OCI-LY7 (cell line): ENCODE measurements around the gene FBRSL1. TPM values are rescaled to one million over a fixed set of nuclear protein-coding genes. Genes with fewer than 3 reads are reported as not detected.
A peak's percentile ranks its signal among the peaks of the same experiment; 100 is the strongest.

Experiments used
- BruUV-seq: library from RNA; stranded (reverse); fragments of 400-500 nt; replicated peaks from 2 replicates; lab custom pipeline; 2021; lab: Mats Ljungman, UMichigan
- CTCF ChIA-PET: fragments of 300-600 bp; sonication (Branson Sonifier 250); formaldehyde crosslinking; loops from one replicate; lab custom pipeline; 2022; ENCODE audit warnings: antibody characterized with exemption; ENCODE audit not compliant: unreplicated experiment; lab: Charles Lee
- POLR2A ChIA-PET: fragments of 300-600 bp; sonication (Branson Sonifier 250); formaldehyde crosslinking; loops from one replicate; lab custom pipeline; 2022; ENCODE audit warnings: antibody characterized with exemption; lab: Charles Lee
- DNase-seq: peaks from one replicate; pipeline ENCODE4 v3.0.0-alpha.2; 2015; ENCODE audit warnings: low spot score
- H2AFZ ChIP-seq: fragments of 200-600 bp; sonication (generic), shearing (Covaris generic); 2 replicates; pipeline ENCODE4 v1.6.1; 2014; ENCODE audit warnings: mild to moderate bottlenecking, antibody characterized with exemption, low read length, moderate library complexity
- H3K27ac ChIP-seq: fragments of 200-600 bp; sonication (generic); 2 replicates; pipeline ENCODE4 v1.5.1; 2014; ENCODE audit warnings: mixed run types, low read depth, mild to moderate bottlenecking, moderate library complexity, low read length, inconsistent platforms; ENCODE audit not compliant: poor library complexity, severe bottlenecking
- H3K36me3 ChIP-seq: fragments of 200-600 bp; sonication (generic); 2 replicates; pipeline ENCODE4 v1.6.1; 2014; ENCODE audit warnings: mild to moderate bottlenecking, antibody characterized with exemption, low read length, moderate library complexity, mixed read lengths; ENCODE audit not compliant: insufficient read depth
- H3K4me1 ChIP-seq: fragments of 200-600 bp; sonication (generic); 2 replicates; pipeline ENCODE4 v1.5.1; 2014; ENCODE audit warnings: mild to moderate bottlenecking, low read length; ENCODE audit not compliant: insufficient read depth, poor library complexity, severe bottlenecking
- H3K4me2 ChIP-seq: fragments of 200-600 bp; sonication (generic); 2 replicates; pipeline ENCODE4 v1.6.1; 2014; ENCODE audit warnings: mild to moderate bottlenecking, low read length
- H3K4me3 ChIP-seq: fragments of 200-600 bp; sonication (generic); 2 replicates; pipeline ENCODE4 v1.5.1; 2014; ENCODE audit warnings: mild to moderate bottlenecking, low read depth, low read length; ENCODE audit not compliant: poor library complexity, severe bottlenecking
- H3K79me2 ChIP-seq: fragments of 200-600 bp; sonication (generic); 2 replicates; pipeline ENCODE4 v1.6.1; 2016; ENCODE audit warnings: low read depth, mild to moderate bottlenecking, low read length, moderate library complexity, mixed read lengths; ENCODE audit not compliant: insufficient read depth
- H3K9me2 ChIP-seq: fragments of 200-600 bp; sonication (generic); 2 replicates; pipeline ENCODE4 v1.6.1; 2016; ENCODE audit warnings: mild to moderate bottlenecking, low read length, mixed read lengths; ENCODE audit not compliant: insufficient read depth
- H3K9me3 ChIP-seq: fragments of 200-600 bp; sonication (generic); 2 replicates; pipeline ENCODE4 v1.6.1; 2014; ENCODE audit warnings: mild to moderate bottlenecking, mixed run types, low read length, mixed read lengths
- H4K20me1 ChIP-seq: fragments of 200-600 bp; sonication (generic); 2 replicates; pipeline ENCODE4 v1.6.1; 2014; ENCODE audit warnings: mild to moderate bottlenecking, antibody characterized with exemption, low read length, moderate library complexity, mixed read lengths; ENCODE audit not compliant: insufficient read depth
- EZH2phosphoT487 ChIP-seq: fragments of 200-600 bp; sonication (generic); IDR thresholded peaks from 2 replicates; pipeline ENCODE4 v1.6.1; 2018; ENCODE audit warnings: low read depth, borderline replicate concordance, mild to moderate bottlenecking, mixed run types, antibody characterized with exemption, low read length, moderate library complexity, mixed read lengths
- intact Hi-C: fragments of 100-400 bp; cut with micrococcal nuclease; formaldehyde crosslinking; loops from one replicate; pipeline ENCODE4 v1.10.0; 2022; ENCODE audit not compliant: unreplicated experiment
- total RNA-seq, 2 experiments: library from RNA; depleted of rRNA in 1 of 2; stranded (reverse); fragments of >200 nt in 1 of 2; shearing (Covaris generic) in 1 of 2; gene quantifications; 2 replicates each; pipeline ENCODE4 v1.2.3, GENCODE V29; 2014 to 2022
- TF ChIP-seq, protein P1 (sequence below): fragments of 200-600 bp; sonication (generic); conservative IDR thresholded peaks from 2 replicates; pipeline ENCODE4 v1.5.1; 2014; ENCODE audit warnings: mild to moderate bottlenecking, antibody characterized with exemption, low read length, moderate library complexity, mixed read lengths

The FBRSL1 gene
- total RNA-seq, 2 experiments from 2014 or later: 24.6 to 87.8 TPM

DNA sequence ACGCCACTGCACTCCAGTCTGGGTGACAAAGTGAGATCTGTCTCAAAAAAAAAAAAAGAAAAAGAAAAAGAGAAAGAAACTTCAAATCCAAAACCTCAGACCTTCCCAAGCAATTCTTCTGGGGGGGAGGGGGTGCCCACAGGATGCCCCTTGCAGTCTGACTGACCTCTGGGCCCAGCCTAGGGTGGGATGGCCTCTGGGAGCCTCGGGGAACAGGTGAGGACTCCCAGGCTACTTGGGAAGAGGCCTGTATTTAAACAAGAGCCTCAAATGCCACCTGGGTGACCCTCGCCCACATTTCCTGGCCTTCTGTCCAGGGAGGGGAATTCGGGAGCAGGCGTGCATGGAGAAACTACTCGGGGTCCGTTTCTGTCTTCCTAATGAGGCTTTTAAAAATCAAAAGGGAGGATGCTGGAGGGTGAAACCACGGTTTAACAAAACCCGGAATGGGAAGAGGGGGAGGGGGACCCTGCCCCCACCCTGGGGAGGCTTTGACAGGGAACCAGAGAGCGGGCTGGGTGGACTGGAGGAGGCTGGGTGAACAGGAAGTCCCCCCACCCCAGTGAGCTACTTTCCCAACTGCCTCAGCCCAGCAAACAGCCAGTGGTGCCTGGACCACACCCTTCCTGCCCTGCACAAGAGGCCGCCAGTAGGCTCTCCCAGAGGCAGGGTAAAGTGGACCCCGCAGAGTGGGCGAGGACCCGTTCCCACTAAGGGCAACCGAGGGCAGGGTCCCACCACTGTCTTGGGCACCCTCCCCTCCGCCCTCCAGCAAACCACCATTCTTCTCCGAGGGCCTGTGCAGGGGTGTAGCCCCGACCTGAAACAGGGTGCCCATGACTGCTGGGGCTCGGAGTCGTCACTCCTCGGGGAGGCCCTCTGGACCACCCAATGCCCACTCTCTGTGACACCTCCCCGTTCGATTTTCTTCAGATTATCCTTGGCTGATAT is 1.5 kb upstream of the FBRSL1 start:
- BruUV-seq: no TSS peak
- DNase-seq: peak; percentile 31
- Histone ChIP-seq H4K20me1 (peaks cover 10% of the 10 kb centered on the region; the same call in 1 of the 2 replicates), H3K9me2 (no peaks in the 10 kb centered on the region), H3K9me3 (no peaks in the 10 kb centered on the region), H3K27ac (no peak overlapping the region), H3K4me3 (peak overlapping the region; percentile 78), H2AFZ (peak overlapping the region; percentile 86; the same call in 1 of the 2 replicates), H3K79me2 (no peaks in the 10 kb centered on the region), H3K4me1 (peaks cover 28% of the 10 kb centered on the region), H3K4me2 (peak overlapping the region; percentile 99), H3K36me3 (no peaks in the 10 kb centered on the region)
- intact Hi-C loops: loop anchor here (2.0 kb wide), 1 partner anchor 44 kb away; no protein-coding TSS in a partner anchor
- CTCF ChIA-PET: no interaction called here
- POLR2A ChIA-PET: no interaction called here
- no peak for TF ChIP-seq EZH2phosphoT487
- TF ChIP-seq, protein P1, sequence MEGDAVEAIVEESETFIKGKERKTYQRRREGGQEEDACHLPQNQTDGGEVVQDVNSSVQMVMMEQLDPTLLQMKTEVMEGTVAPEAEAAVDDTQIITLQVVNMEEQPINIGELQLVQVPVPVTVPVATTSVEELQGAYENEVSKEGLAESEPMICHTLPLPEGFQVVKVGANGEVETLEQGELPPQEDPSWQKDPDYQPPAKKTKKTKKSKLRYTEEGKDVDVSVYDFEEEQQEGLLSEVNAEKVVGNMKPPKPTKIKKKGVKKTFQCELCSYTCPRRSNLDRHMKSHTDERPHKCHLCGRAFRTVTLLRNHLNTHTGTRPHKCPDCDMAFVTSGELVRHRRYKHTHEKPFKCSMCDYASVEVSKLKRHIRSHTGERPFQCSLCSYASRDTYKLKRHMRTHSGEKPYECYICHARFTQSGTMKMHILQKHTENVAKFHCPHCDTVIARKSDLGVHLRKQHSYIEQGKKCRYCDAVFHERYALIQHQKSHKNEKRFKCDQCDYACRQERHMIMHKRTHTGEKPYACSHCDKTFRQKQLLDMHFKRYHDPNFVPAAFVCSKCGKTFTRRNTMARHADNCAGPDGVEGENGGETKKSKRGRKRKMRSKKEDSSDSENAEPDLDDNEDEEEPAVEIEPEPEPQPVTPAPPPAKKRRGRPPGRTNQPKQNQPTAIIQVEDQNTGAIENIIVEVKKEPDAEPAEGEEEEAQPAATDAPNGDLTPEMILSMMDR: no peak

DNA sequence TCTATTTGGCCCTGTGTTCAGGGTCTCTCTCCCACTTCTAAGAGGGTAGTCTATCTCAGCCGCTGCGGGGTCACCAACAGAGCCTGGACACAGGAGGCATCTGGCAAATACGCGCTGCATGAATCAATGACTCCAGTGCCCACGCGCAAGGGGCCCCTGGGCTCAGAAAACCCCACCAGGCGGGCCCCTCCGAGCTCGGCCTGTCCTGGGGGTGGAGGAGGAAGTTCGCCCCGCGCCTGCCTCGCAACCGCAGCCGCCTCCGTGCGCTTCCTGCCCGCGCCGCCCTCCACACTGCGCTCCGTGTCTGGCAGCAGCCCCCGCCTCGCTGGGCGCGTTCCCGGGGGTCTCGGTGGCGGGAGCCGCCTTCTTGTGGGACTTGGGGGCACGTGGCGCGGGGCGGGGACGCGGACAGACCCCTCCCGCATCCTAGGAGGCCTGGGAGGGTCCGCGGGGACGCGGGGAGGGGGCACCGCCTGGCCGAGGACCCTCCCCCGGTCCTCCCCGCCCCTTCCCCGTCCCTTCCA is 811 bp upstream of the FBRSL1 start:
- CTCF ChIA-PET: no interaction called here
- POLR2A ChIA-PET: no interaction called here
- peak overlapping the region; percentile 99 for H3K4me2 ChIP-seq
- intact Hi-C loops: loop anchor here (2.0 kb wide), 1 partner anchor 44 kb away; no protein-coding TSS in a partner anchor
- H3K27ac ChIP-seq: no peak overlapping the region
- no peak for TF ChIP-seq EZH2phosphoT487
- TF ChIP-seq, protein P1: no peak
- DNase-seq: peak; percentile 59
- H3K79me2 ChIP-seq: no peaks in the 10 kb centered on the region
- peak overlapping the region; percentile 86 for H2AFZ ChIP-seq
- no TSS peak for BruUV-seq
- no peaks in the 10 kb centered on the region for H3K9me2 ChIP-seq
- peaks cover 28% of the 10 kb centered on the region for H3K4me1 ChIP-seq
- H3K9me3 ChIP-seq: no peaks in the 10 kb centered on the region
- no peaks in the 10 kb centered on the region for H3K36me3 ChIP-seq
- peaks cover 10% of the 10 kb centered on the region; the same call in 1 of the 2 replicates for H4K20me1 ChIP-seq
- peak overlapping the region; percentile 78 for H3K4me3 ChIP-seq
